ENCODE measurements around the gene KCTD13.
"Not testable (repeated sequence)": the region's sequence is repeated elsewhere in the genome, so short reads cannot be mapped to it uniquely, and the experiment has no call there.

Gene KCTD13

GRCh38 chr16:29908719-29909220, 17.3 kb downstream of the KCTD13 start:
- in situ Hi-C loops (cut with MboI; ENCODE audit: low sequenced_read_pairs): no loop called here

DNA sequence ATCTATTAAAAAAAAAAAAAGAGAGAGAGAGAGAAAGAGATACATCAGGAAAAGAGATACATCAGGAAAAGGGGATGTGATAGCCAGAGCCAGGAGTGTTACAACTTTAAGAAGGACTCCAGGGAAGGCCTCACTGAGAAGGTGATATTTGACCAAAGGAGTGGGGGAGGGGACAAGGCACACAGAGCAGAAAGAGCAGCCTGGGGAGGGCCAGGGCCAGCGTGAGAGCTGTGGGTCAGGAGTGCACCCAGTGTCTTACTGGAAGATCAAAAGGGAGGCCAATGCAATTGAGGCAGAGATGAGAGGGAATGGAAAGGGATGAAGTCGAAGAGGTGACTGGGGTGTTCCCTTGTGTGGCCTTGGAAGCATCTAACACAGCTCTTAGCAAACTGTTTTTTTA, 18.1 kb downstream of the KCTD13 start:
- in situ Hi-C loops (cut with MboI; ENCODE audit: low sequenced_read_pairs): no loop called here

GRCh38 chr16:29906520-29907244, 19.3 kb downstream of the KCTD13 start:
- in situ Hi-C loops (cut with MboI; ENCODE audit: low sequenced_read_pairs): no loop called here

GRCh38 chr16:29905668-29906067, 20.4 kb downstream of the KCTD13 start:
- in situ Hi-C loops (cut with MboI; ENCODE audit: low sequenced_read_pairs): no loop called here

GRCh38 chr16:29904947-29905346, 21.1 kb downstream of the KCTD13 start:
- in situ Hi-C loops (cut with MboI; ENCODE audit: low sequenced_read_pairs): no loop called here

DNA sequence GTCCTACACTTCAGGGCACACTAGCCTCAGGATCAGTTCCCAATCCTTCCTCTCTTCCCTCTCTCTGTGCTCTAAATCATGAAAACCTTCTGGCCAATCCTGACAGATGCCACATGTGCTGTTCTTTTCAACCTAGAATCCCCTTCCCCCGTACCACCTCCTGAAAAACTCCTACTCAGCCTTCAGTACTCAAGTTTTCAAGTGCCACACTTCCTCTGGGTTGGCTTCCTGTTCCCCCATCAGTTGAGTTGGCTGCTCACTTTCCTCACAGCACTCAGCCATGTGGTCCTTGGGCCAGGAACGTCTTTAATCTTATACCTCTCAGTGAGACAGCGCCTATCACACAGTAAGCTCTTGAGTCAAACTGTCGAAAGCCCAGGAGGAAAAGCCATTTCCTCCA, 22.4 kb downstream of the KCTD13 start:
- in situ Hi-C loops (cut with MboI; ENCODE audit: low sequenced_read_pairs): no loop called here

DNA sequence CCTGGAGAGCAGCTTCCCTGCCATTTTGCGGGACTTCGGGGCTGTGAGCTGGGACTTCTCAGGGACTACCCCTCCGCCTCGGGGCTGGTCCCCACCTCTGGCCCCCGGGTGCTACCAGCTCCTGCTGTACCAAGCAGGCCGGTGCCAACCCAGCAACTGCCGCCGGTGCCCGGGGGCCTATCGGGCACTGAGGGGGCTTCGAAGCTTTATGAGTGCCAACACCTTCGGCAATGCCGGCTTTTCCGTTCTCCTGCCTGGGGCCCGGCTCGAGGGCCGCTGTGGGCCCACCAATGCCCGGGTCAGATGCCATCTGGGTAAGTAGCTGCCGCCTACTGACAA, 24.4 kb downstream of the KCTD13 start:
- in situ Hi-C loops (cut with MboI; ENCODE audit: low sequenced_read_pairs): no loop called here

GRCh38 chr16:29900888-29901606, 25.0 kb downstream of the KCTD13 start:
- in situ Hi-C loops (cut with MboI; ENCODE audit: low sequenced_read_pairs): no loop called here

DNA sequence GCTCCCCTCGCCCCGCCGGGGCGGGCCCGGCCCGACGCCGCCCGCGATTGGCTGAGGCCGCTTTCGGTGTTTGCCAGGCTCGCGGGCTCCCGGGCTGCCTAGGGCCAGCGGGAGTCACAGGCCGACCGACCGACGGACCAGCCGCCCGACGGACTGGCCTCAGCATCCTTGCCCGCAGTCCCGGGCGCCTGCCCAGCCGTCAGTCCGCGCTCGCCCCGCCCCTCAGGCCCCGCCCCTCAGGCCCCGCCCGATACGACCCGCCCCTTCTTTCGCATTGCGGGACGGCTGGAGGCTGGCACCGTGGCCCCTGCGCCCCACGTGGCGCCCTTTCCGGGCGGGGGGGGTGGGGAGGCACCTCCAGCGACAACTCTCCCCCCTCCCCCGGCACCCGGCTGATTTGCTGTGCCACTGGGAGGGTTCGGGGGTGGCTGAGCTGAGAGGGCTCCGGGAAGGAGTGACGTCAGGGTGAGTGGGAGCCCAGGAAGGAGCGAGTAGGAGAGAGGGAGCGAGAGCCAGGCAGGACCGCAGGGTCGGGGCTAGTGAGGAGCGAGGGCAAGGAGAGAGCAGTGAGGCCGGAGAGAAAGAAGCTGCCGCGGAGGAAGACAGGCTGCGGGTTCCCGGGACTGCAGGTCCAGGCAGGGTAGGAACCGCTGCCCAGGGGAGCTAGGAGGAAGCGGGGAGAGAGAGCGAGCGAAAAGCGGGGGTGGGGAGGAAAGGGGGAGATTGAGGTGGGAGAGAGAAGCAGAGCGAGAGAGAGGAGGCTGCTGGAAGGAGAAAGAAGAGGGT, 25.7 kb downstream of the KCTD13 start, which contains the start of gene ASPHD1:
Gene ASPHD1, plus strand, starts transcription at position 387 of the 786 bp plus-strand sequence. CDS start 484 bp downstream, outside the sequence.
- in situ Hi-C loops (cut with MboI; ENCODE audit: low sequenced_read_pairs): no loop called here

DNA sequence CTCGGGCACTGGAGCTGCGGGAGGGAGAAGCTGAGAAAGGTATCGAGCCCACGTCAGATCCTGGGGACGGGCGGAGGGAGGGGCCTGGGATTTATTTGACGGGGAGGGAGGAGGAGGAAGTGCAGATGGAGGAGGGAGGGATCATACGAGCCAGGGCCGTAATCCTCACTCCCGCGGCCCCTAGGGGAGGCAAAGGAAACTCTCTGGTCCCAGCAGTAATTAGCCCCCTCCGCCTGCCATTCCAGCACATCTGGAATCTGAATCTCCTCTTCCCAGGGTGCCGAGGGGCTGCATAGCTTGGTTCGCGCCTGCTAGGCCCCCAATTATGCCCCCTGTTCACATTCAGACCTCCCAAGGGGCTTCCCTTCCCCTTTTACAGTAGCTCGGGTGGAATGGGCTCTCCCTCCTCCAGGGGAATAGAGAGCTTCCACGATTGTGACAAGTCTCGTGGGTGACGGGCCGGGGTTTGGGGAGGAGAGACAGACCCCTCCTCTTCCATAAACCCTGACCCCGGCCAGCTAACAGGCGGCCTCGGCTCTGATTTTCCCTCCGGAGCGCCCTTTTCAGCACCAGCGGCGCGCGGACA, 26.4 kb downstream of the KCTD13 start, which contains the start of gene SEZ6L2:
Gene SEZ6L2, minus strand, starts transcription at position 35 of the 586 bp plus-strand sequence. CDS start 531 bp downstream, outside the sequence.
- in situ Hi-C loops (cut with MboI; ENCODE audit: low sequenced_read_pairs): no loop called here

DNA sequence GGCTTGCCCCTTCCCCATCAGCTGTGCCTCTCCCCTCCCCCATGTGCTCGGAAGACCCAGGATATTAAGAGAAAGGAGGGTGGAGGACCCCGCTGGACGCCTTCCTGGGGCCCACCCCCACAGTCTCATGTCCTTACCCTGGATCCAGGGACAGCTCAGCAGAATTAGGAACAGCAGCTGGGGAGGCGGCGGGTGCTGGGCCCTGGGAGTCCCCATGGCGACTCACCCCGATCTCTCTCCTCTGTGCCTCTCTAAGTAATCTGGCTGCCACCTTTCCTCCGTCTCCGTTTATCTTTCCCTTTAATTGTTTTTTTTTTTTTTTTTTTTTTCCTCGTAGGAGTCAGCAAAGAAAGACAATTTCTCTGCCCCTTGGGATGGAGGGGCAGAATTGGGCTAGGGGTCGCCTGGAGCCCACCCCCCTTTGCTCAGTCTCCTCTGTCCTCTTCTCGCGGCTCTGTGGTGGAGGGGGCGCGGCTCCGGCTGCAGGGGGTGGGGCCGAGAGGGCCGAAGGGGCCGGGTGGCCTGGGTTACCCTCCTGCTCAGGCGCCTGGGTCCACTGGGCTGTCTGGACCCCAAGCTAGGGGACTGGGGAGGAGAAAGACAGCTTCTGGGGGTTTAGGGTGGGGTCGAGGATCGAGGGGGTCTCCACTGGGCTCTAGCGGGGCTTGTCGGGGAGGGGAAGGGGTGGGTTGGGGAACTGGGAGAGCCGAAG, 27.1 kb downstream of the KCTD13 start:
- in situ Hi-C loops (cut with MboI; ENCODE audit: low sequenced_read_pairs): no loop called here

- in situ Hi-C loops (cut with MboI; ENCODE audit: low sequenced_read_pairs): no loop called here
These were observed 27.8 kb downstream of the KCTD13 start for GRCh38 chr16:29898135-29898803.

- in situ Hi-C loops (cut with MboI; ENCODE audit: low sequenced_read_pairs): no loop called here
These were observed 28.7 kb downstream of the KCTD13 start for GRCh38 chr16:29897333-29897732.

DNA sequence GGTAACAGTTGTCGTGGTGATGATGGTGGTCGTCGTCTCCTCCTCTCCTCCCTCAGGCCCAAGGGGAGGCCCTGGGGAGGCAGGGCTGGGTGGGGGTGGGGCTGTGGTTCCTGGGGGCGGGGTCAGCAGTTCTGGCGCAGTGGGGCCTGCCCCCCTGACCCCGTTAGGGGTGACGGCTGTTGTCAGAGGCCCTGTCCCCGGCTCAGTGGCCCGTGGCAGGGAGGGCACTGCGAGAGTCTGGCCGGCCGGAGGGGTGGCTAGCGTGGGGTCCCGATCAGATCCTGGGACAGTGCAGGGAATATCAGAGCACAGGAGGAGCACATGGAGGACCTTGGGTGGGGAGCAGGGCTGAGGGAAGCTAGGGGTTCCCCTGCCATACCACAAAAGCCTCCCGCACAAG, 29.2 kb downstream of the KCTD13 start:
- in situ Hi-C loops (cut with MboI; ENCODE audit: low sequenced_read_pairs): no loop called here

- in situ Hi-C loops (cut with MboI; ENCODE audit: low sequenced_read_pairs): no loop called here
These were observed 31.7 kb downstream of the KCTD13 start for GRCh38 chr16:29894352-29894751.

GRCh38 chr16:29893553-29893952, 32.5 kb downstream of the KCTD13 start:
- in situ Hi-C loops (cut with MboI; ENCODE audit: low sequenced_read_pairs): no loop called here

DNA sequence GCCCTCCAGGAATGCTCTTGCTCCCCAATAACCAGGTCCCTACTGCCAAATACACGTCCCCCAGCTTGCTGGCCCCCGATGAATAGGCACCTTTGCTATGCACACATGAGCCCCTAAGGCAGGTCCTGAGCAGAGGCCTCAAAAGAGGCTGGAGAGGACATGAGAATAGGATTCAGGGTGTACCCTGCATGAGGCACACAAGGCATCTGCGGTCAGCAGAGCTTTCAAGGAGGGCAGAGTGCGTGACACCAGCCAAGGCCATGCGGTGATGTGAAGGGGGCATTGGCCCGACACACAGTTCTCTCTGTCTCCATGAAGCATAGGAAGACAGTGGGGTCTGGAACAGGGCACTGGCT, 33.6 kb downstream of the KCTD13 start:
- in situ Hi-C loops (cut with MboI; ENCODE audit: low sequenced_read_pairs): no loop called here

DNA sequence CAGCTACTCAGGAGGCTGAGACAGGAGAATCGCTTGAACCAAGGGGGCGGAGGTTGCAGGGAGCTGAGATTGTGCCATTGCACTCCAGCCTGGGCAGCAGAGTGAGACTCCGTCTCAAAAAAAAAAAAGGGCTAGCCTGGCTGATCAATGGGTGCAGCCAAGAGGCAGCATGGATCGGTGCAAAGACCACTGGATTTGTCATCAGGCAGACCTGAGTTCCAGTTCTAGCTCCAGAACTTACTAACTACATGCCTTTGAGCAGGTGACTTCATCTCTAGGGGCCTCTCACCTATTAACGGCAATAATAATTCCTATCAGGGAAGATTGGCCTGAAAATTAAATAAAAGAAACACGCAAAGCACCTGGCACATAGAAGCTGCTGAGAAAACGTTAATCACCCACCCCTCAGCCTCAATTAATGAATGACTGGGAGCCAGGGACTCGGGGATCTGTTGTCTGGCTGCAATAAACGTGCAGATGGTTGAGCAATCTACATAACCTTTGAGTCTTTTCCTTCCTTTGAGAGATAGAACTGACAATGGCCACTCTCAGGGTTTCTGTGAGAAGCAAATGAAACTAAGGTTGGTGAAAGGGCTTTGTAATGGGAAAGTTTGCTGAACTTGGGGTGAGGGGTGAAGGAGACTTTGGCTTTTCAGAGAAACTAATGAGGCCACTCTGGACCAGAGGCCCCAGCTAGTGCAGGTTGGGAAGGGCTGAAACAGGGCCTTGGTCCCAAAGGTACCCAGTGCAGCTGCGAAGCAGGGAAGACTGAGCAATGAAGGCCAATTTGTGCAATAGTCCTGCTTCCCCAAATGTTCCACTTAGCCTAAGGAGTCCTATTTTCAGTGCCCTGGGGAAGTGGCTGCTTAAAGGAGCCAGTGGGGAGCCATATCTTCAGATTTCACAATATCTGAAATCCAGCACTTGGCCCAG, 34.2 kb downstream of the KCTD13 start:
- in situ Hi-C loops (cut with MboI; ENCODE audit: low sequenced_read_pairs): no loop called here

- in situ Hi-C loops (cut with MboI; ENCODE audit: low sequenced_read_pairs): not testable (repeated sequence)
These were observed 36.7 kb downstream of the KCTD13 start for GRCh38 chr16:29889372-29889771.
